A204.1 (cell line): Measurements from ENCODE around the gene PCNT.

ENCODE experiments used
- FAIRE-seq: peaks from 2 replicates; lab custom pipeline; 2012; peaks lifted over from hg19 to GRCh38; lab: Jason Lieb, UNC

The PCNT gene

DNA sequence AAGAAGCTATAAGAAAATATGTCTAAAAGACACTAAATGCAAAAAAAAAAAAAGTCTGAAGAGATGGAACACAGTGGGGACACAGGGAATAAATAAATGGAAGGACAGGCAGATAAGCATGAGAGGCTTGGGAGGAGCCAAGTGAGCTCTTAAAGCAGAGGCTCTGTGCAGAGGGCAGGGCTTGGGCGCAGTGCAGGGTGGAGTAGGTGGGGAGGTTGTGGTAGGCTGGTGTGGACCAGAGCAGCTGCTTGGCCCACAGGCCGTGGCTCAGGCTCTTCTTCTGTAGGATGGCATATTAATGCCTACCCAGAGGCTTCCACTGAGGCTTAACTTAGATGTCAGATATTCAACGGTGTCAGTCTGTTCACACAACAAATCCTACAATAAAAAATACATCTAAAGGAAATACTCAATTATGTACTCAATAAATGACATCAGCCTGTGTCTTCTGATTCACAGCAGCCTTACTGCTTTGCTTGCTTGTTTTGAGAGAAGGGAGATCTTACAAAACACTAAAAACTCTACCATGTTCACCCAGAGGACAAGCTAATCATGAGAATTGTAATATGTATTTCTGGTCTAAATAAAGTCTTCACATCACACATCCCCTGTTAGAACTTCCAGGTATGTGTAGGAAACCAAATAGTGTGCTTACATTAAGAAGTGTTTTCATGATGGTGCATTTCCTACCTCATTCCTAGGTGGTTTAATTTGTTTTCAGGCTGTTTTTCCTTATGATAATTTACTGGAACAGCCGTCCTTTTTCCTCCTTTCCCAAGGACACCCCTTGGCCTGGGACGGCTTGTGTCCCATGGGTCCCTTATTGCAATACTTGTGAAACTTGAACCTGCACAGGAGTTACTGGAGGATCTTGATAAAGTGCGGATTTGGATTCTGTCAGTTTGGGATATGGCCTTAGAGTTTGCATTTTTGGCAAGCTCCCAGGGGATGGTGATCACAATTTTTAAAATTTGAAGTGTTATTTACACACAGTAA is 159.6 kb downstream of the PCNT start:
- FAIRE-seq: no peak

DNA sequence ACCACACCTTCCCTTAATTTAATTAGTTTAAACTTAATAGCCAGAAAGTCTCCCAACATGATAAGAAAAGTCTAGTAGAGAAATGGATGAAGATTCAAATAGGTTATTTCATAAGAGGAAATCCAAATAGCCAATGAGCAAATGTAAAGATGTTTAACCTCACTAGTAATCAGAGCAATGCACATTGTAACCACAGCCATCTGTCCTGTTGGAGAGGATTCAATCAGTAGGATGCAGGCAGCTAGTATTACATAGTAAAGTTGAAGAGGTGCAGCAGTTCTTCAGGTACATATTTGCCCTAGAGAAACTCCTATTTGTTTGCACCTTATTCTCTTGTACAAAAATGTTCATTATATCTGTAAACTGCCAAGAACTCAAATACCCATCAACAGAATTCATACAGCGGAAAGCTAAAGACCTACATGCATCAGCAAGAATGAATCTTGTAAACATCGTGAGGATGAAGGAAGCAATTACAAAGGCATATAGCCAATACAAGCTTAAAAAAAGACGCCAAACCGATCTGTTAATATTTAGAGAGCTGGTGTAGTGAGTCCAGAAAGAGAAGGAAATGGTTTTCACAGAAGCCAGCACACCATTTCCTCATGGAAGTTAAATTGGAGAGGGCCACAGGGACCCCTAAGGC is 162.6 kb downstream of the PCNT start:
- FAIRE-seq: no peak

DNA sequence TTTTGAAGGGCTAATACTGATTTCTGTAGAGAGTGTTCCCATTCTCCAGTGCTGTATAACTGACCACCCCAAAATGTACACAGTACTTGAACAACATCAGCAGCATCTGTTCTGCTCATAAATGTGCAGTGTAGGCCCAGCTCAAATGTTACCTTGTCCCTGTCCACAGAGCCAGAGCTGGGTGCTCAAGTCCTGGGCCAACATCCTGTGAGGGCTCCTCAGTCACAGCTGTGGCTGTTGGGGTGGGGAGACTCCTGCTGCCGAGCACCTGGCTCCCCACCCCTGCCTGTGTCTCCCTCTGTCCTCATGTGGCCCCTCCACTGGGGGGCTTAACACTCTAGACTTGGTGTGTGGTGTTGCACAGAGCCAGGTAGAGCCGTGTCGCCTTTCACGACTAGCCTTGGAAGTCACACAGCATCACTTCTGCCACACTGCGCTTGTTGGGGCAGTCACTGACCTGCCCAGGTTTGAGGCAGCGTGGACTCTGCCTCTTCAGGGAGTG is 165.3 kb downstream of the PCNT start:
- FAIRE-seq: no peak

DNA sequence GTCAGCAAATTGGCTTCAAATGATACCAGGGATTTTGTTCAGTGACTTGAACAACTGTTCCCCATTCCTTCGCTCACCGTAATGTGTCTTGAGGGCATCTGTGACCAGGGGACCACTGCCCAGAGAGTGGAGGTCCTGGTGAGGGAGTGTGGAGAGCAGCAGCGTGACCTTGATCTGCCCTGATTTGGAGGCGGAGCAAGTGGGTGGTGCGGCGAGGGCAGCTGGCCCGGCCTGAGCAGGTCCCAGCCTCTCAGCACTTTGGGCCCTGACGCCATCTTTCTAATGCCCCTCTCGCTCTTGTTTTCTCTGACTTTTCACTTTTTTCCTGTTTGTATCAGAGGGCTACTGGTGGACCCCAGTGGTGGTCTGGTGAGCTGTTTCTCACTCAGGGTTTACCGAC is 165.8 kb downstream of the PCNT start:
- no peak for FAIRE-seq

DNA sequence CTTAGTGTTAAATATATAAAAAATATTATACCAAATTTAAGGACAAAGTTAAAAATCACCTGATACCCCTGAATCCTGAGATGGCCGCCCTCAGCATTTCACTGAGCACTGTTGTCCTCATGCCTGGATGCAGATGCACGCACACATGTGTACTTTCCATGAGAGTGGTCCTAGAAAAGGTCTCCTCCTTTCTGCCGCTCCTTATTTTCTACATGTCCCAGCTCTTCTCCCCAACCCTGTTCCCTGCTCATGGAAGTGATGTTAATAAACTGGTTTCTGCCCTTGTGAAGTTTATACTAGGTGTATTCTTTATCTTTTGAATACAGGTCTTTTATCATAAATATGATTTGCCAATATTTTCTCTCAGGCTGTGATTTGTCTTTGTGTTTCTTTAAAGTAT is 167.6 kb downstream of the PCNT start:
- FAIRE-seq: no peak

DNA sequence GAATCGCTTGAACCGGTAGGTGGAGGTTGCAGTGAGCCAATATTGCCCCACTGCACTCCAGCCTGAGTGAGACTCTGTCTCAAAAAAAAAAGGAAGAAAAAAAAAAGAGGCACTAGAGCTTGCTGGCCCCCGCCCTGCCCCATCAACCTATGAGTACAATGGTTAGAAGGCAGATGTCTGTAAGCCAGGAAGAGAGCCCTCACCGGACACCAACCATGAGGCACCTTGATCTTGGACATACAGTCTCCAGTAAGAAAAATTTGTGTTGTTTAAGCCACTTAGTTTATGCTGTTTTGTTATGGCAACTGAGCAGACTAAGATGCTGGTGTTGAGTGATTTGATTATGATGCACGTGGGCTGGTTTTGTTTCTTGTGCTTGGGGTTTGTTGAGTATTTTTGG is 168.9 kb downstream of the PCNT start:
- no peak for FAIRE-seq

DNA sequence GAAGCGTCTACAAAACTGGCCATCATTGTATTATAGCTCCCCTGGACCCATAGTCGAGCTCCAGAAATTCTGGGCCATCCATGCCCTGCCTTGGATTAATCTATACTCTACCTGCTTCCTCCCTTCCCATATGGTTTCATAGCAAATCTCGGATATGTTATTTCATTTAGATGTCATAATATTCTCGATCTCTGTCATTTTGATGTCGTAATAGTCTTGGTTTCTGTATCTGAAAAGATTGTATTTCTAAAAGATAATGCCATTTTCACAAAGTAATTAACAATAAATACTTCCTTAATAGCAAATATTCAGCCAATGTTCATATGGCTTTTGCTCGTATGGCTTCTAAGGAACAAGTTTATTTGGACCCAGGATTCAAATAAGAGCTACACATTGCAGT is 169.9 kb downstream of the PCNT start:
- FAIRE-seq: no peak
